GM19452 (cell line): ENCODE results near the gene ZBTB12.

Experiments
- ATAC-seq: cut with Tn5 transposase; IDR thresholded peaks from one replicate; pipeline ENCODE4 v1.9.1; 2021; ENCODE audit not compliant: unreplicated experiment

The ZBTB12 gene

GRCh38 chr6:31897612-31898382, 4.1 kb downstream of the ZBTB12 start, which contains the start of gene EHMT2:
EHMT2 (minus strand) TSS chr6:31897698; CDS start chr6:31897677, 21 bp downstream.
- ATAC-seq = peak; percentile 68

GRCh38 chr6:31896856-31897611, 4.9 kb downstream of the ZBTB12 start:
- ATAC-seq = no peak

- ATAC-seq = no peak
Observed at GRCh38 chr6:31896493-31896855, 5.4 kb downstream of the ZBTB12 start.

- no peak for ATAC-seq
Observed at GRCh38 chr6:31892821-31893220, 9.1 kb downstream of the ZBTB12 start.

- ATAC-seq = no peak
Observed at GRCh38 chr6:31889331-31889972, 12.4 kb downstream of the ZBTB12 start.

GRCh38 chr6:31888276-31889258, 13.3 kb downstream of the ZBTB12 start:
- ATAC-seq = no peak

GRCh38 chr6:31887173-31888007, 14.5 kb downstream of the ZBTB12 start:
- ATAC-seq = no peak

- ATAC-seq = no peak
Observed at GRCh38 chr6:31886541-31886991, 15.3 kb downstream of the ZBTB12 start.

- no peak for ATAC-seq
Observed at GRCh38 chr6:31884528-31885035, 17.3 kb downstream of the ZBTB12 start.

GRCh38 chr6:31883676-31884075, 18.2 kb downstream of the ZBTB12 start:
- no peak for ATAC-seq

- ATAC-seq = no peak
Observed at GRCh38 chr6:31882344-31882743, 19.5 kb downstream of the ZBTB12 start.

- no peak for ATAC-seq
Observed at GRCh38 chr6:31881136-31881859, 20.6 kb downstream of the ZBTB12 start.

- ATAC-seq = no peak
Observed at GRCh38 chr6:31880616-31881015, 21.3 kb downstream of the ZBTB12 start.

- ATAC-seq = no peak
Observed at GRCh38 chr6:31879901-31880300, 22.0 kb downstream of the ZBTB12 start.

GRCh38 chr6:31879143-31879542, 22.7 kb downstream of the ZBTB12 start:
- ATAC-seq = no peak

- no peak for ATAC-seq
Observed at GRCh38 chr6:31878726-31879125, 23.2 kb downstream of the ZBTB12 start, which contains the start of gene SLC44A4. SLC44A4 (minus strand) TSS chr6:31878997; CDS start chr6:31878980, 17 bp downstream.

- ATAC-seq = no peak
Observed at GRCh38 chr6:31878222-31878621, 23.7 kb downstream of the ZBTB12 start.

- ATAC-seq = no peak
Observed at GRCh38 chr6:31877651-31878161, 24.2 kb downstream of the ZBTB12 start.
